K562 (cell line): Measurements from ENCODE around the gene NCOA1. TPM values are rescaled to one million over a fixed set of nuclear protein-coding genes. Genes with fewer than 3 reads are reported as not detected.
A peak's percentile ranks its signal among the peaks of the same experiment; 100 is the strongest.

ENCODE experiments used
- CHD1 ChIP-seq: fragments of 200-600 bp; sonication (generic); IDR thresholded peaks from one replicate; pipeline ENCODE4 v1.6.1; 2012; ENCODE audit warnings: mild to moderate bottlenecking, moderate library complexity, low read length, inconsistent platforms
- HNRNPK ChIP-seq: fragments of 200-400 bp; formaldehyde crosslinking; IDR thresholded peaks from one replicate; pipeline ENCODE4 v1.6.1; 2018; ENCODE audit warnings: mild to moderate bottlenecking, low read depth, low read length; ENCODE audit not compliant: poor library complexity, severe bottlenecking
- NFATC3 ChIP-seq: fragments of 450-650 bp; IDR thresholded peaks from 2 replicates; pipeline ENCODE4 v1.6.1; 2017; ENCODE audit warnings: mild to moderate bottlenecking
- PHF8 ChIP-seq: fragments of 200-600 bp; sonication (generic); IDR thresholded peaks from 2 replicates; pipeline ENCODE4 v1.6.1; 2012; ENCODE audit warnings: mixed run types, mild to moderate bottlenecking, inconsistent platforms, low read length, moderate library complexity, borderline replicate concordance
- POLR2G ChIP-seq: fragments of 200-400 bp; formaldehyde crosslinking; IDR thresholded peaks from 2 replicates; pipeline ENCODE4 v1.6.1; 2017; ENCODE audit warnings: low read depth, mild to moderate bottlenecking, antibody characterized with exemption, low read length, moderate library complexity
- RBFOX2 ChIP-seq: fragments of 200-400 bp; formaldehyde crosslinking; IDR thresholded peaks from 2 replicates; pipeline ENCODE4 v1.6.1; 2017; ENCODE audit warnings: low read depth, mild to moderate bottlenecking, low read length, moderate library complexity
- SAP30 ChIP-seq: fragments of 200-600 bp; sonication (generic); IDR thresholded peaks from 2 replicates; pipeline ENCODE4 v1.6.1; 2012; ENCODE audit warnings: borderline replicate concordance, low read depth, mild to moderate bottlenecking, moderate library complexity, low read length, control low read depth, inconsistent platforms; ENCODE audit not compliant: insufficient read depth, poor library complexity, severe bottlenecking
- ZNF133 ChIP-seq: fragments of 250-450 bp; sonication (Bioruptor Pico); IDR thresholded peaks from 2 replicates; pipeline ENCODE4 v1.4.0; 2020; ENCODE audit warnings: mild to moderate bottlenecking
- polyA plus RNA-seq, 8 experiments: library from polyadenylated mRNA; depleted of rRNA in 4 of 8; stranded (reverse) in 5 of 8; unstranded in 3 of 8; fragments of >200 nt; fragmentation: Nextera tagmentation in 2 of 8; fragmentation: Illumina TruSeq in 1 of 8; extraction: Ambion mirVana in 2 of 8; extraction: Trizol in 1 of 8; gene quantifications; 2 replicates each; pipeline versions ENCODE4 v1.2.1 to v1.2.3, GENCODE V29; 2011 to 2014; ENCODE audit warnings: inconsistent platforms in 1 of 8, missing spikeins in 1 of 8
- total RNA-seq, 7 experiments: library from RNA; depleted of rRNA in 6 of 7; stranded (reverse); fragments of >200 nt in 6 of 7; fragmentation: Illumina TruSeq in 2 of 7; extraction: Trizol in 2 of 7; gene quantifications; 2 replicates each; pipeline versions ENCODE4 v1.2.1 to v1.2.3, GENCODE V29; 2011 to 2021; ENCODE audit warnings: low replicate concordance in 1 of 7
- TF ChIP-seq, protein P1 (sequence below), 3 experiments: fragments of 200-800 bp in 1 of 3; fragments of 250-450 bp in 1 of 3; fragments of 450-650 bp in 1 of 3; sonication (Bioruptor Pico) in 1 of 3; sonication (Bioruptor generic) in 1 of 3; formaldehyde crosslinking in 1 of 3; IDR thresholded peaks; 2 replicates each; pipeline versions ENCODE4 v1.6.1 to v1.8.0; 2016 to 2022; ENCODE audit warnings: mild to moderate bottlenecking in 2 of 3, missing genetic modification characterization in 2 of 3, missing compliant biosample characterization in 1 of 3, moderate library complexity in 1 of 3
- TF ChIP-seq, protein P2 (sequence below): sonication (generic); formaldehyde crosslinking; IDR thresholded peaks from 2 replicates; pipeline ENCODE4 v1.8.0; 2022; ENCODE audit warnings: mild to moderate bottlenecking, missing genetic modification reagents
- TF ChIP-seq, protein P3 (sequence below): IDR thresholded peaks from 3 replicates; pipeline ENCODE4 v1.6.1; 2011; ENCODE audit warnings: borderline replicate concordance, mild to moderate bottlenecking, moderate library complexity; ENCODE audit not compliant: insufficient read length; ENCODE audit errors: extremely low read depth
- TF ChIP-seq, protein P4 (sequence below): sonication (generic); formaldehyde crosslinking; IDR thresholded peaks from 2 replicates; pipeline ENCODE4 v1.8.0; 2023; ENCODE audit warnings: mild to moderate bottlenecking, missing genetic modification reagents

The NCOA1 gene
- total and polyA plus RNA-seq, 9 of the 15 experiments (the other 6 are each of a cell fraction or from before 2014, with no cell fraction given) = 4.9 to 25.7 (median 17.0) TPM

DNA sequence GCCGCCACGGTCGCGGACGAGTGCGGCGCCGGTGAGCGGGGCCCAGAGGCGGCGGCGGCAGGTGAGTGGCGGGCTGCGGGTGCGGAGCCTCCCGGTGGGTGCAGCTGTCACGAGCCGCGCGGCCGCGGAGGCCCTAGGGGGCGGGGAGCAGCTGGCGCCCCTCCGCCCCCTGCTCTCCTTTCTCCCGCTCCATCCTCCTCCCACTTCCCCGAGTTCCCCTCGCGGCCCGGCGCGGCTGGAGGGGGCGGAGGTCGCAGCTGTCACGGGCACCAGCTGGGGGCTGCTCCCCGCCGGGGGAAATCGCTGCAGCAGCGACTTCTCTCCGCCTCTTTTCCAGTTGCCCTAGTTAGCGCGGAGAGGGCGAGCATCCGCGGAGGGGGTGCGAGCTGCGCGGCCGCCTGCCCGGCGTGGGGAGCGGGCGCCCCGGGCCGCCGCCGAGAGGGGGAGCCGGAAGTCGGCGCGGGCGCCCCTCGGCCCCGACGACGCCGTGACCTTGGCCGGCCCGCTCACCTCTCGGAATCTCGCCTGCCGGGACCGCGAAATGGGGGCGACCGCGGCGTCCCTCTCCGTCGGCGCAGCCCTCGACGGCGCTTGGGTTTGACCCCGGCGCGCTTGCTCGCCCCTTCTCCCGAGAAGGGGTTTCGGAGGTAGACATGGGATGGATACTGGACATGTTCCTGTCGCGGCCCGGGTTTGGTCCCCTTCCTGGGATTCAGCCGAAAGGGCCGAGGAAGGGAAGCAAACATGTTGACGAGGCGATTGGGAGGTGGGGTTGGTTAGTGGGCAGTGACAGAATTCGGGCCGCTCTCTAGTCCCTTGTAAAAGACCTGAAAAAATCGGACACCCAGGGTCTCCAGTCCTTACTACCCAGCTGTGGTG is 727 bp downstream of the NCOA1 start (continued):
- TF ChIP-seq, protein P1, sequence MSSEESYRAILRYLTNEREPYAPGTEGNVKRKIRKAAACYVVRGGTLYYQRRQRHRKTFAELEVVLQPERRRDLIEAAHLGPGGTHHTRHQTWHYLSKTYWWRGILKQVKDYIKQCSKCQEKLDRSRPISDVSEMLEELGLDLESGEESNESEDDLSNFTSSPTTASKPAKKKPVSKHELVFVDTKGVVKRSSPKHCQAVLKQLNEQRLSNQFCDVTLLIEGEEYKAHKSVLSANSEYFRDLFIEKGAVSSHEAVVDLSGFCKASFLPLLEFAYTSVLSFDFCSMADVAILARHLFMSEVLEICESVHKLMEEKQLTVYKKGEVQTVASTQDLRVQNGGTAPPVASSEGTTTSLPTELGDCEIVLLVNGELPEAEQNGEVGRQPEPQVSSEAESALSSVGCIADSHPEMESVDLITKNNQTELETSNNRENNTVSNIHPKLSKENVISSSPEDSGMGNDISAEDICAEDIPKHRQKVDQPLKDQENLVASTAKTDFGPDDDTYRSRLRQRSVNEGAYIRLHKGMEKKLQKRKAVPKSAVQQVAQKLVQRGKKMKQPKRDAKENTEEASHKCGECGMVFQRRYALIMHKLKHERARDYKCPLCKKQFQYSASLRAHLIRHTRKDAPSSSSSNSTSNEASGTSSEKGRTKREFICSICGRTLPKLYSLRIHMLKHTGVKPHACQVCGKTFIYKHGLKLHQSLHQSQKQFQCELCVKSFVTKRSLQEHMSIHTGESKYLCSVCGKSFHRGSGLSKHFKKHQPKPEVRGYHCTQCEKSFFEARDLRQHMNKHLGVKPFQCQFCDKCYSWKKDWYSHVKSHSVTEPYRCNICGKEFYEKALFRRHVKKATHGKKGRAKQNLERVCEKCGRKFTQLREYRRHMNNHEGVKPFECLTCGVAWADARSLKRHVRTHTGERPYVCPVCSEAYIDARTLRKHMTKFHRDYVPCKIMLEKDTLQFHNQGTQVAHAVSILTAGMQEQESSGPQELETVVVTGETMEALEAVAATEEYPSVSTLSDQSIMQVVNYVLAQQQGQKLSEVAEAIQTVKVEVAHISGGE (CRISPR knock-in tag; IDR thresholded peaks at IDR 0.05) = 0 out of 6 replicates have a peak, but pooled peaks of 1 of the 3 experiments have one; percentile 29
- peak; percentile 69 for TF ChIP-seq RBFOX2
- TF ChIP-seq CHD1 = peak; percentile 90
- TF ChIP-seq SAP30 = peak; percentile 88
- peak; percentile 11 for TF ChIP-seq POLR2G
- TF ChIP-seq, protein P2, sequence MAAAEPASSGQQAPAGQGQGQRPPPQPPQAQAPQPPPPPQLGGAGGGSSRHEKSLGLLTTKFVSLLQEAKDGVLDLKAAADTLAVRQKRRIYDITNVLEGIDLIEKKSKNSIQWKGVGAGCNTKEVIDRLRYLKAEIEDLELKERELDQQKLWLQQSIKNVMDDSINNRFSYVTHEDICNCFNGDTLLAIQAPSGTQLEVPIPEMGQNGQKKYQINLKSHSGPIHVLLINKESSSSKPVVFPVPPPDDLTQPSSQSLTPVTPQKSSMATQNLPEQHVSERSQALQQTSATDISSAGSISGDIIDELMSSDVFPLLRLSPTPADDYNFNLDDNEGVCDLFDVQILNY (CRISPR knock-in tag) = no peak
- TF ChIP-seq PHF8 = peak; percentile 4; the same call in 1 of the 2 replicates
- TF ChIP-seq, protein P3, sequence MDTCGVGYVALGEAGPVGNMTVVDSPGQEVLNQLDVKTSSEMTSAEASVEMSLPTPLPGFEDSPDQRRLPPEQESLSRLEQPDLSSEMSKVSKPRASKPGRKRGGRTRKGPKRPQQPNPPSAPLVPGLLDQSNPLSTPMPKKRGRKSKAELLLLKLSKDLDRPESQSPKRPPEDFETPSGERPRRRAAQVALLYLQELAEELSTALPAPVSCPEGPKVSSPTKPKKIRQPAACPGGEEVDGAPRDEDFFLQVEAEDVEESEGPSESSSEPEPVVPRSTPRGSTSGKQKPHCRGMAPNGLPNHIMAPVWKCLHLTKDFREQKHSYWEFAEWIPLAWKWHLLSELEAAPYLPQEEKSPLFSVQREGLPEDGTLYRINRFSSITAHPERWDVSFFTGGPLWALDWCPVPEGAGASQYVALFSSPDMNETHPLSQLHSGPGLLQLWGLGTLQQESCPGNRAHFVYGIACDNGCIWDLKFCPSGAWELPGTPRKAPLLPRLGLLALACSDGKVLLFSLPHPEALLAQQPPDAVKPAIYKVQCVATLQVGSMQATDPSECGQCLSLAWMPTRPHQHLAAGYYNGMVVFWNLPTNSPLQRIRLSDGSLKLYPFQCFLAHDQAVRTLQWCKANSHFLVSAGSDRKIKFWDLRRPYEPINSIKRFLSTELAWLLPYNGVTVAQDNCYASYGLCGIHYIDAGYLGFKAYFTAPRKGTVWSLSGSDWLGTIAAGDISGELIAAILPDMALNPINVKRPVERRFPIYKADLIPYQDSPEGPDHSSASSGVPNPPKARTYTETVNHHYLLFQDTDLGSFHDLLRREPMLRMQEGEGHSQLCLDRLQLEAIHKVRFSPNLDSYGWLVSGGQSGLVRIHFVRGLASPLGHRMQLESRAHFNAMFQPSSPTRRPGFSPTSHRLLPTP = no peak
- TF ChIP-seq HNRNPK = peak; percentile 54
- TF ChIP-seq, protein P4, sequence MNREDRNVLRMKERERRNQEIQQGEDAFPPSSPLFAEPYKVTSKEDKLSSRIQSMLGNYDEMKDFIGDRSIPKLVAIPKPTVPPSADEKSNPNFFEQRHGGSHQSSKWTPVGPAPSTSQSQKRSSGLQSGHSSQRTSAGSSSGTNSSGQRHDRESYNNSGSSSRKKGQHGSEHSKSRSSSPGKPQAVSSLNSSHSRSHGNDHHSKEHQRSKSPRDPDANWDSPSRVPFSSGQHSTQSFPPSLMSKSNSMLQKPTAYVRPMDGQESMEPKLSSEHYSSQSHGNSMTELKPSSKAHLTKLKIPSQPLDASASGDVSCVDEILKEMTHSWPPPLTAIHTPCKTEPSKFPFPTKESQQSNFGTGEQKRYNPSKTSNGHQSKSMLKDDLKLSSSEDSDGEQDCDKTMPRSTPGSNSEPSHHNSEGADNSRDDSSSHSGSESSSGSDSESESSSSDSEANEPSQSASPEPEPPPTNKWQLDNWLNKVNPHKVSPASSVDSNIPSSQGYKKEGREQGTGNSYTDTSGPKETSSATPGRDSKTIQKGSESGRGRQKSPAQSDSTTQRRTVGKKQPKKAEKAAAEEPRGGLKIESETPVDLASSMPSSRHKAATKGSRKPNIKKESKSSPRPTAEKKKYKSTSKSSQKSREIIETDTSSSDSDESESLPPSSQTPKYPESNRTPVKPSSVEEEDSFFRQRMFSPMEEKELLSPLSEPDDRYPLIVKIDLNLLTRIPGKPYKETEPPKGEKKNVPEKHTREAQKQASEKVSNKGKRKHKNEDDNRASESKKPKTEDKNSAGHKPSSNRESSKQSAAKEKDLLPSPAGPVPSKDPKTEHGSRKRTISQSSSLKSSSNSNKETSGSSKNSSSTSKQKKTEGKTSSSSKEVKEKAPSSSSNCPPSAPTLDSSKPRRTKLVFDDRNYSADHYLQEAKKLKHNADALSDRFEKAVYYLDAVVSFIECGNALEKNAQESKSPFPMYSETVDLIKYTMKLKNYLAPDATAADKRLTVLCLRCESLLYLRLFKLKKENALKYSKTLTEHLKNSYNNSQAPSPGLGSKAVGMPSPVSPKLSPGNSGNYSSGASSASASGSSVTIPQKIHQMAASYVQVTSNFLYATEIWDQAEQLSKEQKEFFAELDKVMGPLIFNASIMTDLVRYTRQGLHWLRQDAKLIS (CRISPR knock-in tag) = no peak
- TF ChIP-seq NFATC3 = no peak
- TF ChIP-seq ZNF133 (CRISPR knock-in tag) = no peak
